SU-DHL-6 (cell line): Measurements from ENCODE around the gene ABCC10.
"Not testable (repeated sequence)": the region's sequence is repeated elsewhere in the genome, so short reads cannot be mapped to it uniquely, and the experiment has no call there.

ENCODE experiments used
- H2AFZ ChIP-seq: fragments of 200-600 bp; sonication (generic); 2 replicates; pipeline ENCODE4 v1.6.1; 2014; ENCODE audit warnings: low read depth, mild to moderate bottlenecking, moderate library complexity, mixed read lengths, antibody characterized with exemption, low read length; ENCODE audit not compliant: severe bottlenecking
- H3F3A ChIP-seq: fragments of 200-600 bp; shearing (Covaris generic); 2 replicates; pipeline ENCODE4 v1.6.0; 2016; ENCODE audit warnings: antibody characterized with exemption, mild to moderate bottlenecking; ENCODE audit not compliant: insufficient read depth
- H3K27ac ChIP-seq: fragments of 200-600 bp; sonication (generic); 2 replicates; pipeline ENCODE4 v1.5.1; 2016; ENCODE audit warnings: low read depth, mild to moderate bottlenecking, low read length, moderate library complexity, mixed read lengths
- H3K27me3 ChIP-seq: fragments of 200-600 bp; sonication (generic), shearing (Covaris generic); 2 replicates; pipeline ENCODE4 v1.6.0; 2014; ENCODE audit warnings: mild to moderate bottlenecking, low read length
- H3K36me3 ChIP-seq: fragments of 200-600 bp; sonication (generic); 2 replicates; pipeline ENCODE4 v1.6.1; 2014; ENCODE audit warnings: mild to moderate bottlenecking, low read length, mixed read lengths
- H3K4me2 ChIP-seq: fragments of 300-600, 200-600 bp; shearing (Covaris generic), sonication (generic); 2 replicates; pipeline ENCODE4 v1.6.0; 2014; ENCODE audit warnings: low read length, low read depth, mild to moderate bottlenecking; ENCODE audit not compliant: poor library complexity, severe bottlenecking
- H3K4me3 ChIP-seq: fragments of 200-600 bp; sonication (generic); 2 replicates; pipeline ENCODE4 v1.5.1; 2014; ENCODE audit warnings: antibody characterized with exemption, low read length, mild to moderate bottlenecking, mixed read lengths; ENCODE audit not compliant: insufficient read depth, poor library complexity, severe bottlenecking
- H3K79me2 ChIP-seq: fragments of 200-600 bp; sonication (generic); 2 replicates; pipeline ENCODE4 v1.6.1; 2014; ENCODE audit warnings: mild to moderate bottlenecking, low read length, moderate library complexity; ENCODE audit not compliant: insufficient read depth
- H3K9ac ChIP-seq: fragments of 200-600 bp; sonication (generic); 2 replicates; pipeline ENCODE4 v1.7.0; 2014; ENCODE audit warnings: mild to moderate bottlenecking, low read length
- H3K9me2 ChIP-seq: fragments of 200-600 bp; sonication (generic); replicated peaks from 2 replicates; pipeline ENCODE4 v1.6.1; 2014; ENCODE audit warnings: low read length; ENCODE audit not compliant: insufficient read depth
- H3K9me3 ChIP-seq: fragments of 200-600 bp; sonication (generic); 2 replicates; pipeline ENCODE4 v1.6.1; 2014; ENCODE audit warnings: low read length, mixed read lengths; ENCODE audit not compliant: insufficient read depth
- H4K20me1 ChIP-seq: fragments of 200-600 bp; sonication (generic); 2 replicates; pipeline ENCODE4 v1.6.1; 2014; ENCODE audit warnings: low read depth, mild to moderate bottlenecking, antibody characterized with exemption, low read length, moderate library complexity, mixed read lengths
- CTCF ChIP-seq: fragments of 200-600 bp; sonication (generic); IDR thresholded peaks from one replicate; pipeline ENCODE4 v1.5.1; 2017; ENCODE audit warnings: antibody characterized with exemption, mild to moderate bottlenecking, low read length, moderate library complexity; ENCODE audit not compliant: insufficient read depth, poor library complexity, severe bottlenecking
- EZH2phosphoT487 ChIP-seq: fragments of 200-600 bp; sonication (generic), shearing (Covaris generic); conservative IDR thresholded peaks from 2 replicates; pipeline ENCODE4 v1.6.1; 2018; ENCODE audit warnings: mild to moderate bottlenecking, antibody characterized with exemption, low read length, moderate library complexity, mixed read lengths

The ABCC10 gene

DNA sequence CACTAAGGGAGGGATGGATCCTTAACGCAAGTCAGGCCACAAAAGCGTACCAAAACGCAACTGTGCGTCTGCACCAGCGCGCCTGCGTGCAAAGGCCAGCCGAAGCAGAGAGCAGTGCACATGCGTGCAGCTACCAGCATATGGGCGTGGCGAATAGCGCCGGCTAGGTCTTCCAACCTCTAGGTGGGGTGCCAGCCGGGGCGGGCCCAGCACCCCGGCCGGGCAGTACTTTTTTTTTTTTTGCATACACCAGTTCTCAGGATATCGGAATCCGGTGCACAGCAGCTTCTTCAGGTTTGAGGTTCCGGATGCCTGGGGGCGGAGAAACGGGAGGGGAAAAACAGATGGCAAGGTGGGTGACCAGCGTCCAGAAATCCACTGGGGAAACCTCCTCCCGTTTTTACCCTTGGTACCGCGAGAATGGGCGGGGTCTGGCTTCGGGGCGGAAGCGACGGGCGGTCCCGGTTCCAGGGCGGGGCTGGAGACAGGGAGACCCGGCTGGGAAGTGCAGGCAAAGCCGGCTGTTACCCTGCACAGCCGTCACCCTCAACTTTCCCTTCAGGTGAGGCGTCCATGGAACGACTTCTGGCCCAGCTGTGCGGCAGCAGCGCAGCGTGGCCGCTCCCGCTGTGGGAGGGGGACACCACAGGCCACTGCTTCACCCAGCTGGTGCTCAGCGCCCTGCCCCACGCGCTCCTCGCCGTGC is at the start of gene ABCC10:
Gene ABCC10, plus strand, starts transcription at position 136 of the 706 bp plus-strand sequence. Its CDS starts 438 bp downstream, at position 574.
- no peaks in the 10 kb centered on the region for H4K20me1 ChIP-seq
- H2AFZ ChIP-seq, result peak within 1 kb of the TSS; percentile 93
- H3K9me2 ChIP-seq, result no peaks in the 10 kb centered on the region
- peak within 1 kb of the TSS; percentile 75 for H3K4me3 ChIP-seq
- peaks cover 20% of the 10 kb centered on the region for H3K79me2 ChIP-seq
- peak within 1 kb of the TSS; percentile 81 for H3K4me2 ChIP-seq
- H3F3A ChIP-seq, result peaks cover 7% of the 10 kb centered on the region; the same call in 1 of the 2 replicates
- peak within 1 kb of the TSS; percentile 72 for H3K27ac ChIP-seq
- peak within 1 kb of the TSS; percentile 71 for H3K9ac ChIP-seq
- H3K27me3 ChIP-seq, result no peaks in the 10 kb centered on the region
- no peaks in the 10 kb centered on the region for H3K36me3 ChIP-seq
- peak; percentile 49 for TF ChIP-seq CTCF
- no peak for TF ChIP-seq EZH2phosphoT487
- no peaks in the 10 kb centered on the region for H3K9me3 ChIP-seq

GRCh38 chr6:43377710-43378229 is 49.6 kb upstream of the ABCC10 start:
- H3K9me2 ChIP-seq, result no peaks in the 10 kb centered on the region
- no peaks in the 10 kb centered on the region for H3K36me3 ChIP-seq
- H3K27me3 ChIP-seq, result no peaks in the 10 kb centered on the region
- H4K20me1 ChIP-seq, result no peaks in the 10 kb centered on the region
- TF ChIP-seq CTCF (no peak), EZH2phosphoT487 (no peak)
- peak overlapping the region; percentile 39 for H3K9ac ChIP-seq
- H3K4me2 ChIP-seq, result peak overlapping the region; percentile 60
- H3K9me3 ChIP-seq, result no peaks in the 10 kb centered on the region
- peak overlapping the region; percentile 4 for H3K4me3 ChIP-seq
- peak overlapping the region; percentile 95 for H3K27ac ChIP-seq
- peaks cover 85% of the 10 kb centered on the region for H3F3A ChIP-seq
- peak overlapping the region; percentile 2 for H2AFZ ChIP-seq
- H3K79me2 ChIP-seq, result no peaks in the 10 kb centered on the region

- H3K36me3 ChIP-seq, result no peaks in the 10 kb centered on the region
- no peaks in the 10 kb centered on the region for H3K27me3 ChIP-seq
- H3K4me3 ChIP-seq, result no peak overlapping the region
- peaks cover 85% of the 10 kb centered on the region for H3F3A ChIP-seq
- peak overlapping the region; percentile 39 for H3K9ac ChIP-seq
- H3K4me2 ChIP-seq, result peak overlapping the region; percentile 60
- H3K9me3 ChIP-seq, result no peaks in the 10 kb centered on the region
- no peaks in the 10 kb centered on the region for H3K9me2 ChIP-seq
- no peaks in the 10 kb centered on the region for H4K20me1 ChIP-seq
- no peak overlapping the region for H2AFZ ChIP-seq
- peak overlapping the region; percentile 95 for H3K27ac ChIP-seq
- no peak for TF ChIP-seq EZH2phosphoT487
- TF ChIP-seq CTCF, result no peak
- no peaks in the 10 kb centered on the region for H3K79me2 ChIP-seq
Observed at GRCh38 chr6:43378631-43379030, 48.7 kb upstream of the ABCC10 start.

GRCh38 chr6:43380858-43381257 is 46.5 kb upstream of the ABCC10 start:
- Histone ChIP-seq H3K4me3 (peak overlapping the region; percentile 8), H3F3A (peaks cover 91% of the 10 kb centered on the region), H3K27ac (peak overlapping the region; percentile 95), H3K9ac (peak overlapping the region; percentile 39), H3K4me2 (peak overlapping the region; percentile 60)
- not testable (repeated sequence) for H4K20me1 ChIP-seq, H3K9me2 ChIP-seq, H2AFZ ChIP-seq, H3K79me2 ChIP-seq, H3K36me3 ChIP-seq, H3K27me3 ChIP-seq, H3K9me3 ChIP-seq
